Measurements from ENCODE around the gene DEAF1. TPM values are rescaled to one million over a fixed set of nuclear protein-coding genes. Genes with fewer than 3 reads are reported as not detected.

The DEAF1 gene
- total and polyA plus RNA-seq, 9 of the 15 experiments (the other 6 are each of a cell fraction or from before 2014, with no cell fraction given), result 2.0 to 69.1 (median 26.8) TPM

GRCh38 chr11:727859-728748, 33.1 kb upstream of the DEAF1 start (continued):
- TF ChIP-seq, protein P1, sequence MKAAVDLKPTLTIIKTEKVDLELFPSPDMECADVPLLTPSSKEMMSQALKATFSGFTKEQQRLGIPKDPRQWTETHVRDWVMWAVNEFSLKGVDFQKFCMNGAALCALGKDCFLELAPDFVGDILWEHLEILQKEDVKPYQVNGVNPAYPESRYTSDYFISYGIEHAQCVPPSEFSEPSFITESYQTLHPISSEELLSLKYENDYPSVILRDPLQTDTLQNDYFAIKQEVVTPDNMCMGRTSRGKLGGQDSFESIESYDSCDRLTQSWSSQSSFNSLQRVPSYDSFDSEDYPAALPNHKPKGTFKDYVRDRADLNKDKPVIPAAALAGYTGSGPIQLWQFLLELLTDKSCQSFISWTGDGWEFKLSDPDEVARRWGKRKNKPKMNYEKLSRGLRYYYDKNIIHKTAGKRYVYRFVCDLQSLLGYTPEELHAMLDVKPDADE (conservative IDR thresholded peaks at IDR 0.05; ENCODE audit: control insufficient read depth, low read depth, low read length), result peak; percentile 66; the same call in 1 of the 2 replicates
- TF ChIP-seq MYNN (IDR thresholded peaks at IDR 0.05) (peak; percentile 92; the same call in 1 of the 2 replicates), MYNN (CRISPR knock-in tag; IDR thresholded peaks at IDR 0.05) (no peak), BRD9 (IDR thresholded peaks at IDR 0.05; ENCODE audit: low read depth, partially characterized antibody) (no peak), YY1 (IDR thresholded peaks at IDR 0.05; ENCODE audit: borderline replicate concordance in 1 of 3, control insufficient read depth in 1 of 3, extremely low read depth in 1 of 3, insufficient read depth in 3 of 3, insufficient read length in 1 of 3, insufficient replicate concordance in 2 of 3, low read depth in 1 of 3, low read length in 2 of 3) (peak in 2 of 3 experiments; percentile 50 to 61), PCBP1 (IDR thresholded peaks at IDR 0.05; ENCODE audit: low read depth, low read length, poor library complexity, severe bottlenecking) (peak; percentile 78), EP400 (IDR thresholded peaks at IDR 0.05) (peak; percentile 64), CBFA2T2 (conservative IDR thresholded peaks at IDR 0.05) (peak; percentile 46), ZBTB7A (IDR thresholded peaks at IDR 0.05; ENCODE audit: borderline replicate concordance, control insufficient read depth, low read depth, low read length) (peak; percentile 78; the same call in 1 of the 2 replicates), REST (IDR thresholded peaks at IDR 0.05; ENCODE audit: borderline replicate concordance) (peak; percentile 91), REST (CRISPR knock-in tag; IDR thresholded peaks at IDR 0.05; ENCODE audit: low read depth) (peak; percentile 79; the same call in 1 of the 2 replicates), NCOA4 (IDR thresholded peaks at IDR 0.05; ENCODE audit: partially characterized antibody) (no peak), CC2D1A (IDR thresholded peaks at IDR 0.05) (peak; percentile 73), RBBP5 (IDR thresholded peaks at IDR 0.05; ENCODE audit: borderline replicate concordance, insufficient read depth, low read length, poor library complexity, severe bottlenecking) (no peak), HNRNPL (IDR thresholded peaks at IDR 0.05; ENCODE audit: low read depth, low read length) (peak; percentile 99), CBX1 (IDR thresholded peaks at IDR 0.05; ENCODE audit: low read depth) (0 out of 2 replicates have a peak, but pooled peaks have one; percentile 20)
